H1 (cell line): ENCODE results near the gene NCKIPSD. TPM values are rescaled to one million over a fixed set of nuclear protein-coding genes. Genes with fewer than 3 reads are reported as not detected.

Experiments
- CTCF ChIA-PET: fragments of 300-600 bp; sonication (Branson Sonifier 250); formaldehyde crosslinking; loops from one replicate; lab custom pipeline; 2021; ENCODE audit not compliant: partially characterized antibody; lab: Charles Lee
- POLR2A ChIA-PET: fragments of 300-600 bp; sonication (Branson Sonifier 250); formaldehyde crosslinking; loops from one replicate; lab custom pipeline; 2021; ENCODE audit warnings: inconsistent platforms; ENCODE audit not compliant: partially characterized antibody; lab: Charles Lee
- DNase-seq, 2 experiments: peaks; one replicate each; pipeline versions ENCODE4 v3.0.0 to v3.0.0-alpha.2; 2010 to 2022; ENCODE audit warnings: low spot score in 2 of 2, low read depth in 1 of 2, mixed read lengths in 1 of 2
- FAIRE-seq: peaks from 2 replicates; lab custom pipeline; 2011; peaks lifted over from hg19 to GRCh38; lab: Jason Lieb, UNC
- H2AFZ ChIP-seq: 2 replicates; pipeline ENCODE4 v1.8.1; 2012; ENCODE audit warnings: low read length, inconsistent platforms
- H2AK5ac ChIP-seq: 2 replicates; pipeline ENCODE4 v1.6.1; 2013; ENCODE audit warnings: low read depth, low read length
- H2BK120ac ChIP-seq: replicated peaks from 2 replicates; pipeline ENCODE3; 2013; ENCODE audit warnings: low read depth, low read length, inconsistent platforms
- H2BK12ac ChIP-seq: 2 replicates; pipeline ENCODE4 v1.6.1; 2013; ENCODE audit warnings: low read depth, low read length
- H2BK15ac ChIP-seq: 2 replicates; pipeline ENCODE4 v1.6.1; 2013; ENCODE audit warnings: low read length
- H2BK20ac ChIP-seq: 2 replicates; pipeline ENCODE4 v1.6.1; 2013; ENCODE audit warnings: low read length
- H2BK5ac ChIP-seq: 2 replicates; pipeline ENCODE4 v1.6.1; 2013; ENCODE audit warnings: low read depth, low read length
- H3K14ac ChIP-seq: 2 replicates; pipeline ENCODE4 v1.6.1; 2013; ENCODE audit warnings: inconsistent platforms; ENCODE audit not compliant: insufficient read length
- H3K18ac ChIP-seq: 2 replicates; pipeline ENCODE4 v1.6.1; 2013; ENCODE audit warnings: low read length; ENCODE audit errors: extremely low read depth
- H3K23ac ChIP-seq: 2 replicates; pipeline ENCODE4 v1.6.1; 2013; ENCODE audit warnings: inconsistent platforms; ENCODE audit not compliant: insufficient read length
- H3K23me2 ChIP-seq: 2 replicates; pipeline ENCODE4 v1.6.1; 2013; ENCODE audit warnings: low read depth, low read length
- H3K27ac ChIP-seq: 2 replicates; pipeline ENCODE4 v1.6.1; 2011; ENCODE audit warnings: low read depth, low read length, inconsistent platforms
- H3K27me3 ChIP-seq, 4 experiments: replicated peaks in 1 of 4; 1 replicate in 1 of 4; 2 replicates in 3 of 4; pipeline versions ENCODE4 v1.6.1 to v1.8.1; 2011 to 2013; ENCODE audit warnings: low read length in 3 of 4, mild to moderate bottlenecking in 3 of 4, inconsistent platforms in 2 of 4, mixed read lengths in 2 of 4, moderate library complexity in 1 of 4; ENCODE audit not compliant: control insufficient read depth in 3 of 4, insufficient read depth in 3 of 4; ENCODE audit errors: extremely low read depth in 1 of 4
- H3K36me3 ChIP-seq, 4 experiments: 2 replicates each; pipeline versions ENCODE4 v1.6.1 to v1.8.1; 2011 to 2013; ENCODE audit warnings: mild to moderate bottlenecking in 4 of 4, low read length in 3 of 4, moderate library complexity in 2 of 4, control low read depth in 1 of 4, inconsistent platforms in 1 of 4; ENCODE audit not compliant: insufficient read depth in 4 of 4, control insufficient read depth in 2 of 4
- H3K4ac ChIP-seq: replicated peaks from 2 replicates; pipeline ENCODE3; 2013; ENCODE audit warnings: low read length, low read depth, mixed read lengths, inconsistent platforms; ENCODE audit not compliant: insufficient read length
- H3K4me1 ChIP-seq, 4 experiments: replicated peaks in 1 of 4; 1 replicate in 1 of 4; 2 replicates in 3 of 4; pipeline versions ENCODE4 v1.6.1 to v1.8.1; 2011 to 2013; ENCODE audit warnings: low read length in 3 of 4, inconsistent platforms in 2 of 4, mixed read lengths in 1 of 4; ENCODE audit not compliant: insufficient read depth in 4 of 4, control insufficient read depth in 3 of 4
- H3K4me2 ChIP-seq, 2 experiments: 2 replicates each; pipeline versions ENCODE4 v1.6.1 to v1.8.1; 2011 to 2013; ENCODE audit warnings: low read depth in 2 of 2, low read length in 2 of 2, control low read depth in 1 of 2, inconsistent platforms in 1 of 2, mild to moderate bottlenecking in 1 of 2; ENCODE audit not compliant: insufficient read depth in 1 of 2
- H3K4me3 ChIP-seq, 4 experiments: fragments of 200-600, 300-600 bp in 1 of 4; sonication (generic), shearing (Covaris generic), sonication (Bioruptor Twin) in 1 of 4; 2 replicates each; pipeline versions ENCODE4 v1.5.1 to v1.8.1; 2011 to 2016; ENCODE audit warnings: low read length in 4 of 4, low read depth in 3 of 4, control low read depth in 2 of 4, inconsistent platforms in 2 of 4, mild to moderate bottlenecking in 2 of 4, mixed read lengths in 1 of 4, moderate library complexity in 1 of 4; ENCODE audit not compliant: insufficient read depth in 2 of 4; ENCODE audit errors: extremely low read depth in 1 of 4
- H3K56ac ChIP-seq: replicated peaks from 2 replicates; pipeline ENCODE3; 2013; ENCODE audit warnings: low read depth, mild to moderate bottlenecking, mixed read lengths, low read length, inconsistent platforms; ENCODE audit not compliant: insufficient read length
- H3K79me1 ChIP-seq: 2 replicates; pipeline ENCODE4 v1.6.1; 2013; ENCODE audit warnings: low read depth, low read length, control low read depth
- H3K79me2 ChIP-seq, 2 experiments: 2 replicates each; pipeline versions ENCODE4 v1.6.1 to v1.8.1; 2012 to 2013; ENCODE audit warnings: low read length in 2 of 2, mild to moderate bottlenecking in 2 of 2, inconsistent platforms in 1 of 2; ENCODE audit not compliant: insufficient read depth in 2 of 2, control insufficient read depth in 1 of 2
- H3K9ac ChIP-seq, 4 experiments: replicated peaks in 1 of 4; 1 replicate in 1 of 4; 2 replicates in 3 of 4; pipeline versions ENCODE4 v1.6.1 to v1.8.1; 2011 to 2013; ENCODE audit warnings: low read depth in 3 of 4, low read length in 3 of 4, control low read depth in 2 of 4, mild to moderate bottlenecking in 2 of 4, moderate library complexity in 2 of 4, inconsistent platforms in 1 of 4; ENCODE audit errors: extremely low read depth in 1 of 4
- H3K9me3 ChIP-seq, 2 experiments: 2 replicates each; pipeline versions ENCODE4 v1.6.1 to v1.8.1; 2012 to 2013; ENCODE audit warnings: mild to moderate bottlenecking in 2 of 2, moderate library complexity in 2 of 2, control low read depth in 1 of 2, inconsistent platforms in 1 of 2, low read depth in 1 of 2, low read length in 1 of 2, mixed read lengths in 1 of 2; ENCODE audit not compliant: insufficient read depth in 2 of 2
- H4K20me1 ChIP-seq, 2 experiments: replicated peaks in 1 of 2; 2 replicates each; pipeline versions ENCODE3 to v1.8.1; 2011 to 2013; ENCODE audit warnings: inconsistent platforms in 2 of 2, low read length in 2 of 2, mild to moderate bottlenecking in 1 of 2; ENCODE audit not compliant: insufficient read depth in 2 of 2, control insufficient read depth in 1 of 2
- H4K5ac ChIP-seq: 2 replicates; pipeline ENCODE4 v1.6.1; 2013; ENCODE audit warnings: low read length, low read depth, mixed read lengths, inconsistent platforms; ENCODE audit not compliant: insufficient read length
- H4K8ac ChIP-seq: 2 replicates; pipeline ENCODE4 v1.8.0; 2013; ENCODE audit warnings: mild to moderate bottlenecking, moderate library complexity, low read length, inconsistent platforms; ENCODE audit not compliant: insufficient read depth; ENCODE audit errors: extremely low read depth
- H4K91ac ChIP-seq: replicated peaks from 2 replicates; pipeline ENCODE3; 2013; ENCODE audit warnings: low read length, mixed read lengths, inconsistent platforms; ENCODE audit not compliant: insufficient read length
- FOSL1 ChIP-seq: IDR thresholded peaks from 2 replicates; pipeline ENCODE4 v1.6.1; 2011; ENCODE audit warnings: mild to moderate bottlenecking, low read depth, low read length, moderate library complexity; ENCODE audit not compliant: insufficient read depth
- JUND ChIP-seq: IDR thresholded peaks from 2 replicates; pipeline ENCODE4 v1.6.1; 2011; ENCODE audit warnings: mild to moderate bottlenecking, improper control_type of control experiment, low read length
- KDM5A ChIP-seq: fragments of 200-600 bp; IDR thresholded peaks from 2 replicates; pipeline ENCODE4 v1.7.1; 2012; ENCODE audit warnings: mild to moderate bottlenecking, low read length, inconsistent platforms, mixed read lengths
- YY1 ChIP-seq: IDR thresholded peaks from 2 replicates; pipeline ENCODE4 v1.6.1; 2011; ENCODE audit warnings: low read depth, mild to moderate bottlenecking, low read length
- WGBS, 2 experiments: shearing (Covaris generic) in 1 of 2; methylation state at CpG; one replicate each; pipeline versions ENCODE4 v1.1.6 to v1.1.7; 2013 to 2015; ENCODE audit warnings: low lambda C conversion rate in 2 of 2, mixed read lengths in 2 of 2, inconsistent platforms in 1 of 2, low coverage in 1 of 2, missing lambda C conversion rate in 1 of 2; ENCODE audit not compliant: insufficient replicate concordance in 2 of 2, insufficient coverage in 1 of 2, insufficient read length in 1 of 2; ENCODE audit errors: extremely low coverage in 1 of 2, missing lambda C conversion rate in 1 of 2; 5-methylcytosine and 5-hydroxymethylcytosine counted together
- polyA plus RNA-seq, 7 experiments: library from polyadenylated mRNA; depleted of rRNA in 3 of 7; stranded (reverse) in 5 of 7; unstranded in 2 of 7; fragments of >200 nt in 5 of 7; fragments of 200-250 nt in 2 of 7; gene quantifications; 1 replicate in 5 of 7; 2 replicates in 1 of 7; 4 replicates in 1 of 7; pipeline versions ENCODE4 v1.2.1 to v1.2.3, GENCODE V29; 2011 to 2013; ENCODE audit warnings: missing spikeins in 2 of 7, mixed read lengths in 2 of 7
- total RNA-seq: library from RNA; stranded (reverse); fragmentation: NEBNext Ultra II Directional; extraction: Animal tissue kit (Norgen Biotek cat#: 25700); gene quantifications from 2 replicates; pipeline ENCODE4 v1.2.1, GENCODE V29; 2021
- TF ChIP-seq, protein P1 (sequence below): IDR thresholded peaks from 2 replicates; pipeline ENCODE4 v1.6.1; 2012; ENCODE audit warnings: inconsistent platforms
- TF ChIP-seq, protein P2 (sequence below): IDR thresholded peaks from 2 replicates; pipeline ENCODE4 v1.6.1; 2011; ENCODE audit warnings: low read depth, mild to moderate bottlenecking, low read length; ENCODE audit not compliant: insufficient read depth

The NCKIPSD gene
- total and polyA plus RNA-seq, 2 of the 8 experiments (the other 6 are each of a cell fraction or from before 2014, with no cell fraction given) = 34.7 to 91.8 TPM

DNA sequence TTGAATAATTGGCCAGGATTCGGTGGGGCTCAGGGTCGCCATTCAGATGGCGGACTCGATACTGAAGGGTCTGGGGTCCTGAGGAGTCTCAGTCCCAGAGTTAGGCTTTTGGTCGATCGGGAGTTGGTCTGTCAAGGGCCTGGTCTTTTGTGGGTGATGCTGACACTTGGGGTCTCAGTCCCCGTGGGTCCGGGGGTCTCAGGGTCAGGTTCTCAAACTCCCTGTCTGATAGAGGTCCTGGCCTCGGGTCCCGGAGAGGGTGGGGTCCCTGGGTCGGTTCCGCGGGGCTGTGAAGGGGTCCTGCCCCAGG is 467 bp downstream of the NCKIPSD start:
- 2% methylated on average over 7 of the region's 13 CpGs; no CpG with 5 or more reads in 1 of the 2 experiments for WGBS, 2 experiments
- no peak overlapping the region for H2AFZ ChIP-seq
- H4K20me1 ChIP-seq = peaks cover 8 to 28% of the 10 kb centered on the region in 2 experiments

More for the DNA sequence above, 467 bp downstream of the NCKIPSD start:
- peak overlapping the region; percentile 7; the same call in 1 of the 2 replicates for H4K8ac ChIP-seq
- no peak overlapping the region for H3K18ac ChIP-seq
- H3K79me1 ChIP-seq = peaks cover 10% of the 10 kb centered on the region
- H2BK12ac ChIP-seq = no peak overlapping the region
- H3K36me3 ChIP-seq = peaks cover 39 to 53% (median 46%) of the 10 kb centered on the region in 4 experiments
- H3K9me3 ChIP-seq = no peaks in the 10 kb centered on the region
- H3K4ac ChIP-seq = no peak overlapping the region
- POLR2A ChIA-PET = interaction anchor here (0.9 to 15.0 kb wide), 12 partner anchors 9 to 322 kb away, joined by 3 to 175 read pairs (median 8); partner anchors contain the start of genes CELSR3, IP6K2, UQCRC1 and WDR6
- peaks cover 0 to 11% (median 4%) of the 10 kb centered on the region in 4 experiments; a peak in 3 of 7 replicates for H3K4me1 ChIP-seq
- DNase-seq (no peak), FAIRE-seq (no peak)
- no peak for TF ChIP-seq FOSL1
- TF ChIP-seq, protein P1, sequence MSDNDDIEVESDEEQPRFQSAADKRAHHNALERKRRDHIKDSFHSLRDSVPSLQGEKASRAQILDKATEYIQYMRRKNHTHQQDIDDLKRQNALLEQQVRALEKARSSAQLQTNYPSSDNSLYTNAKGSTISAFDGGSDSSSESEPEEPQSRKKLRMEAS = no peak
- no peak for TF ChIP-seq KDM5A
- TF ChIP-seq YY1 = no peak
- TF ChIP-seq, protein P2, sequence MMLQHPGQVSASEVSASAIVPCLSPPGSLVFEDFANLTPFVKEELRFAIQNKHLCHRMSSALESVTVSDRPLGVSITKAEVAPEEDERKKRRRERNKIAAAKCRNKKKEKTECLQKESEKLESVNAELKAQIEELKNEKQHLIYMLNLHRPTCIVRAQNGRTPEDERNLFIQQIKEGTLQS = no peak
- no peak for TF ChIP-seq JUND
- no peak overlapping the region for H3K23ac ChIP-seq
- no peak overlapping the region for H2BK20ac ChIP-seq
- no peak overlapping the region for H2BK120ac ChIP-seq
- H3K9ac ChIP-seq = peak overlapping the region; percentile 62 to 97 (median 96); a peak in 6 of 7 replicates
- no peaks in the 10 kb centered on the region for H3K27me3 ChIP-seq
- H2AK5ac ChIP-seq = no peak overlapping the region
- H3K56ac ChIP-seq = no peak overlapping the region
- CTCF ChIA-PET = interaction anchor here (0.9 to 2.5 kb wide), 15 partner anchors 11 to 396 kb away, joined by 3 to 22 read pairs (median 4); partner anchors contain the start of gene CELSR3
- H3K4me2 ChIP-seq = peak overlapping the region; percentile 82 to 92
- no peak overlapping the region for H3K14ac ChIP-seq
- peak overlapping the region; percentile 94; the same call in 1 of the 2 replicates for H3K27ac ChIP-seq
- H3K79me2 ChIP-seq = peaks cover 0 to 21% of the 10 kb centered on the region in 2 experiments; a peak in 2 of 4 replicates
- H4K5ac ChIP-seq = no peak overlapping the region
- H3K4me3 ChIP-seq = peak overlapping the region; percentile 81 to 94 (median 86)
- no peak overlapping the region for H2BK15ac ChIP-seq
- H3K23me2 ChIP-seq = peaks cover 8% of the 10 kb centered on the region; the same call in 1 of the 2 replicates
- no peak overlapping the region for H4K91ac ChIP-seq
- H2BK5ac ChIP-seq = peak overlapping the region; percentile 99; the same call in 1 of the 2 replicates
